Stomach smooth muscle (tissue), 2 donors: ENCODE measurements around the gene PTPRJ.

Experiments used
- H3K27ac ChIP-seq: one replicate; pipeline ENCODE4 v1.7.0; 2013; ENCODE audit warnings: mild to moderate bottlenecking, low read length, inconsistent platforms
- H3K27me3 ChIP-seq, 2 donors: one replicate each; pipeline ENCODE4 v1.7.0; 2013; ENCODE audit warnings: low read length in 2 of 2; ENCODE audit not compliant: insufficient read depth in 2 of 2, control insufficient read depth in 1 of 2
- H3K36me3 ChIP-seq, 2 donors: one replicate each; pipeline ENCODE4 v1.7.0; 2013; ENCODE audit warnings: low read length in 2 of 2; ENCODE audit not compliant: control insufficient read depth in 2 of 2, insufficient read depth in 2 of 2
- H3K4me1 ChIP-seq: one replicate; pipeline ENCODE4 v1.7.0; 2013; ENCODE audit warnings: low read length; ENCODE audit not compliant: control insufficient read depth, insufficient read depth
- H3K4me3 ChIP-seq, 2 donors: one replicate each; pipeline ENCODE4 v1.7.0; 2013; ENCODE audit warnings: low read length in 2 of 2
- H3K9ac ChIP-seq, 2 donors: one replicate each; pipeline ENCODE4 v1.7.0; 2013; ENCODE audit warnings: low read length in 2 of 2, mild to moderate bottlenecking in 1 of 2
- H3K9me3 ChIP-seq, 2 donors: one replicate each; pipeline ENCODE4 v1.7.0; 2013; ENCODE audit warnings: low read length in 2 of 2; ENCODE audit not compliant: control insufficient read depth in 2 of 2
- donor health status: healthy.
- donor health status: Pancreatic carcinoma.

Gene PTPRJ

DNA sequence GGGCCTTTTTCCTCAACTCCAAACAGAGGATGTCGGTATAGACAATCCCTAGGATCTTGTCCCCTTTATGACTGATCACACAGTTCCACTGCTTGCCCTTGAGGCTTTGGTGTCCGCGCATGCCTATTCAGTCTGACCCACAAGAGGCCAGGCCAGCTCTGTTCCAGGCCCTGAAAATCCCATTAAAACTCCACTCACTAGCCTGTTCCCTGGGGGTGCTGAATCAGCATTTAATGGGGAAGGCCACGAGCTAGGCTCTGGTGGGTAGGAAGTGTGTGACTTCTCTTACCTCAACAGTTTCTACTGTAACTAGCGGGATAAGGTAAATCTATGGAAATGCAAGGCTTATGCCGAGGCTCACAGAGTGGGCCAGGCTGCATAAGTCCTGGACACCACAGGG is 117.7 kb downstream of the PTPRJ start:
- H3K9ac ChIP-seq = no peak overlapping the region
- H3K36me3 ChIP-seq = no peaks in the 10 kb centered on the region
- H3K4me3 ChIP-seq = no peak overlapping the region
- H3K4me1 ChIP-seq = peaks cover 6% of the 10 kb centered on the region
- no peak overlapping the region for H3K27ac ChIP-seq
- H3K27me3 ChIP-seq = no peaks in the 10 kb centered on the region
- H3K9me3 ChIP-seq = no peaks in the 10 kb centered on the region

DNA sequence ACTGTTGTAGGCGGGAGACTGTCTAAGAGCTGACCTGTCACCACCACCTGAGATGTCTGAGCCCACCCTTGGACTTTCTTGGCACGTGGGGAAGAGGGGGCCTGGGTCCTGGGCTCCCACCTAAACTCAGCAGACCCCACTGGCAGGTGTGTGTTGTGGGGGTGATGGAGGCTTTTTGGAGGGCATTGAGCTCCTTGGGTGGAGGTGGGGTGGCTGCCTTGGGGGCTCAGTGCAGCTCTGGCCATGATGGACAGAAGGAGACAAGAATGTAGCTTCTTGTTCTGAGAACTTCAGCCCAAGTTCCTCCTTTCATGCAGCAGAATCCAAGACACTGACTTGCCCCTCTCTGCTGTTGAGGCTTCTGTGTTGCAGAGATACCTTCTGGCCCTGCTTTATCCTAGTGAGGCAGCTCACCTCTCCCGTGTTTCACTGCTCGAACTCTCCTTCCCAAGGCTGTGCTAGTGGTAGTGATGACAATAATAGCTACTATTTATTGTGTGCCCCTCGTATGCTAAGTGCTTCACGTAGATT is 119.6 kb downstream of the PTPRJ start:
- Histone ChIP-seq H3K27ac (no peak overlapping the region), H3K36me3 (no peaks in the 10 kb centered on the region), H3K9me3 (no peaks in the 10 kb centered on the region), H3K4me1 (peaks cover 6% of the 10 kb centered on the region), H3K27me3 (no peaks in the 10 kb centered on the region), H3K4me3 (no peak overlapping the region), H3K9ac (no peak overlapping the region)

DNA sequence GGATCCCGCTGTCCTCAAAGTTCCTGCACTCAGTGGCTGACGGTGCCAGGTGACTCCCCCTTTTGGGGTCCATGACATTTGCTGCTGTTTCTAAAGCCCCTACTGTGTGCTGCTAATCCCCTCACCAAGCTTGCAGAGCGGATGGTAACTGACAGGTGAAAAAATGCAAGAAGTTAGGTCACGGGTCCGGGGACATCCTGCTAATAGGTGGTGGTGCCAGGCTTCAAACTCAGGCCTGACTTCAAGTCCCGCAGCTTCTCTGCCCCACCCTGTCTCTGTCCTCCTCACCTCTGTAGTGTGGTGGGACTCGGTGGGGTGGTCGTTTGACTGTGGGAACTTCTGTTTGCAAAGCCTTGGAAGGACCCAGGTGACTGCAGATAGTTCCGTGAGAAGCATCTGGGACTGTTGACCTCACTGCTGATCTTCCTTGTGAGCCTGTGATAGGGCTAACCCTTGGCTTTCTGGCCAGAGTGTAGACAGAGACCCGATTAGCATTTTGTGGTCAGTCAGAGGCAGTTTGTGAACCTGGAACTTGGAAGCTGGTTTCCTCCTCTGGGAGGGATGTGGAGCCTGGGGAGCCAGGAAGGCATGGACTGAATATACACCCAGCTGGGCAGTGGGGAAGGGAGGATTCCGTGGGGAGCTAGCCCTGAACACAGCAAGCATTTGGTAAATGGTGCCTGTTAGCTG is 120.8 kb downstream of the PTPRJ start:
- Histone ChIP-seq H3K4me3 (no peak overlapping the region), H3K9ac (no peak overlapping the region), H3K9me3 (no peaks in the 10 kb centered on the region), H3K27ac (no peak overlapping the region), H3K27me3 (no peaks in the 10 kb centered on the region), H3K36me3 (no peaks in the 10 kb centered on the region), H3K4me1 (peaks cover 6% of the 10 kb centered on the region)

DNA sequence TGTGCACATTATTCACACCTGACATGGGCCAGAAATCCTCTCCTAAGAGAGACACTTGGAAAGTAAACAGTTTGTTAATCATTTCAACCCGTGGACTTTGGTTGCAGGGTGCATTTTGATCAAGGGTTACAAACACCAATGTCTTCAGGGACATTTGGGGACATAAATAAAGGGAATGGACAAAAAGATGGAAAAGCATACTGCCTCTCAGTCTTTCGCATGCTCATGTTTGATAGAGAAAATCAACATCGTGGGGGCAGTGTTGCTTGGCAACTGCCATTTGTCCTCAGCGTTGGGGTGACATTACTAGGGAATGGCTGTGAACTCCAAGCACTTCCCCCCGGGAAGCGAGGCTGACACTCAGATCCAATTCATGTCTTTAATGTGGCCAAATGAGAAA is 121.6 kb downstream of the PTPRJ start:
- H3K9ac ChIP-seq = no peak overlapping the region
- H3K4me1 ChIP-seq = peaks cover 6% of the 10 kb centered on the region
- no peaks in the 10 kb centered on the region for H3K36me3 ChIP-seq
- no peak overlapping the region for H3K4me3 ChIP-seq
- no peaks in the 10 kb centered on the region for H3K9me3 ChIP-seq
- H3K27me3 ChIP-seq = no peaks in the 10 kb centered on the region
- no peak overlapping the region for H3K27ac ChIP-seq

DNA sequence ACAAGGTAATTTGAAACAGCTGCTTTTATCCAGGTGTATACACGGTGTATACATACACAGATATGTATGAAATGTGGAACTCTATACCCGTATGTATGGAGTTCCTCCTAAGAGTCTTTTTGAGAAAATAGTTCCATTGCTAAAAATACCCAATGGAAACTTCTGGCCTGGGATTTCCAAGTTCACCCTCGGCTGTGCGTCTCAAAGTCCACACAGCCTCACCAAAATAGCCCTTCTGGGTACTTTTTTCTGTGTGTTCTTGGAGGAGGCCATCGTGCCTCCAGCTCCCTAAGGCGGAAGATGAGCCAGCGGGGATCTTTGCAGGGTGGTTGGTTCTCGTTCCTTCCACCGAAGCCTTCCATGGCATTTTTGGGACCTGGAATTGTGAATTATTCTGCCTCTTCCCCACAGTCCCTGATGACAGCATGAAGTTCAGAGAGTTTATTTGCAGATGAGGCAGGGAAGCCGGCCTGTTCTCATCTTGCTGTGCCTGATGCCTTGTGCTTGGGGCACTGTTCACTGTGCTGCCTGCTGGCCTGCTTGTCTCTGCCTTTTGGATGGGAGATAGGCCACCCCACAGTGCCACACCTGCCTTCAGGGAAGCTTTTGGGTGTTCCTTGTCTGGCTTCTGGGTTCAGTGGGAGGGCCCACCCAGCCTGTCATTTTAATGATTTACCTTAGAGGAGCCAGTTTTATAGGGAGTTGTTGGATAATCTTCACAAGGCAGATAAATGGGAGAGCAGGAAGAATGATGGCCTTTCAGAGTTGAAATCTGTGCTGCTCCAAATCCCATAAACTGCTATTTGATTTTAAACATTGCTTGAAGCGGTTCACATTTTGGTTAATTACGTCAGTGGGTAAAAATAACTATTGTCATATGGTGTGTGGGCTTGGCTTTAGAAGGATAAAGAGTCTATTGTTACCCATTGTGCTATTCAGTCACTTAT is 123.5 kb downstream of the PTPRJ start:
- peaks cover 6% of the 10 kb centered on the region for H3K4me1 ChIP-seq
- H3K27me3 ChIP-seq = no peaks in the 10 kb centered on the region
- H3K36me3 ChIP-seq = no peaks in the 10 kb centered on the region
- H3K4me3 ChIP-seq = no peak overlapping the region
- no peak overlapping the region for H3K27ac ChIP-seq
- H3K9ac ChIP-seq = no peak overlapping the region
- H3K9me3 ChIP-seq = no peaks in the 10 kb centered on the region

DNA sequence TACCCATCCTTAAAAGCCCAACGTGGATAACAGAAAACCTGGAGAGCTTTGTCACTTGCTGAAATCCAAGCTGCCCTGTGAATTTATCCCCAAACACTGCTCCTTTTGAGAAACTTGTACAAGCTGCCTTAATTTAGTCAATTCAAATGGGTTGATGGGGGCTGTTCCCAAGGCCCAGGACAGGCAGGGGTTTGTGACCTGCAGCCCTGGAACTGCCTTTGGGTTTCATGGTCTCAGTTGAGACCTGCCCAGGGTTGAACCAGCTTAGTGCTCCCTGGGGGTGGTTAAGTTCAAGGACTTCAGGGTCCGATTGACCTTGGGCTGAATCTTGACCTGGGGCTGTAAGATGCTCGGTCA is 124.2 kb downstream of the PTPRJ start:
- Histone ChIP-seq H3K4me1 (peaks cover 7% of the 10 kb centered on the region), H3K9ac (no peak overlapping the region), H3K4me3 (no peak overlapping the region), H3K27me3 (no peaks in the 10 kb centered on the region), H3K9me3 (no peaks in the 10 kb centered on the region), H3K36me3 (no peaks in the 10 kb centered on the region), H3K27ac (no peak overlapping the region)

DNA sequence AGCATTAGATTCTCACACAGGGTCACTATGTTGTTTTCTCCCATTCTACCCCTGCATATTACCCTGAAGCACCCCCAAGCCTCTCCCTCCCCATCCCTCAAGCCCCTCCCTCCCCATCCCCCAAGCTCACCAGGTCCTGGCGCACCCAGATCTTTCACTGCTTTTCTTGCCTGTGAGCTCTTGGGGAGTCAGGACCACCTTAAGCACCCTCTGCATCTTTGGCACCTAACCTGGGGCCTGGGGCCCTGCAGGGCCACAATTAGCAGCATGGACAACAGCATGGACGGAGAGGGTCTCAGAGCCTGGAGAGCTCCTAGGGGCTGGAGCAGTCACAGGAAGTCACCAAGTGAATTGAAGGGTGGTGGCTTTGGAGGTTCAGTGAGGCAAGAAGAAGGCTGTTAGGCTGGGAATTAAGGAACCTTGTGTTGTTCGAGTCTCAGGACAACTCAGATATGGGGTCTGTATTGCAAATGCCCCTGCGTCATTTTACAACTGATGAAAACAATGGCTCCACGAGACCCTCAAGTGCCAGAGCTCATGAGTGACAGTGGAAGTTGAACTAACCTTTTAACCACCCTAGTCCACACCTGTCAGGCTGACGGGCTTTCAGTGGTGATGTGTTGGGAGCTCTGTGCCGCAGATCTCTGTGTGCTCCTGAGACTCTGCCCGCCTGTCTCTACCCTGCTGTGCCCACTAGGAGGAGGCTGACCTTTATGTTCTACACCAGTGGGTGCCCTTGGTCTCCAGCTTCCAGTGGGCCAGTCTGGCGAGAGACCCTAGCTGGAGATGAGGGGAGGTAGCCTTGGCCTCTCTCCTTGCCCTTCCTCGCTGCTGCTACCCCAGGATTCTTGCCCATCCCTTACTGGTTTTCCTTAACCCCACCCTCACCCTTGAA is 125.0 kb downstream of the PTPRJ start:
- Histone ChIP-seq H3K27ac (no peak overlapping the region), H3K4me1 (peaks cover 15% of the 10 kb centered on the region), H3K36me3 (no peaks in the 10 kb centered on the region), H3K27me3 (no peaks in the 10 kb centered on the region), H3K9ac (no peak overlapping the region), H3K4me3 (no peak overlapping the region), H3K9me3 (no peaks in the 10 kb centered on the region)

DNA sequence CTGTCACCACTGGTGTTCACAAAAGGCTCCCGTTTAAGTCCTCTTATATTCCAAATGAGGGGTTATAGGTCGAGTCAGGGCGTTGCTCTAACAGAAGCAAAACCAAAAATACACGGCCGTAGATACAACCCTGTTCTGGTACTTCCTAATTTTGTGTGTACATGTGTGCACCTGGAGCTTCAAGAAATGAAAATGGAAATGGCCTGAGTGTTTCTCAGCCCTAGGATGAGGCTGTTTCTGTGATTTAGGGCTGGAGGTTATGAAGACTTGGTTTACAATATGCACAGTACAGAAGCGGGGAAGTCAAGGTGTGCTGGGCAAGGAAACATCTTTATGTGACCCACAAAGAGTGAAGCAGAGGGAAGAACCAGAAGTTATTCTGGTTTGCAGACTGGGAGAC is 125.8 kb downstream of the PTPRJ start:
- H3K4me1 ChIP-seq = peaks cover 12% of the 10 kb centered on the region
- H3K4me3 ChIP-seq = no peak overlapping the region
- H3K36me3 ChIP-seq = no peaks in the 10 kb centered on the region
- H3K9ac ChIP-seq = no peak overlapping the region
- H3K27me3 ChIP-seq = no peaks in the 10 kb centered on the region
- no peak overlapping the region for H3K27ac ChIP-seq
- H3K9me3 ChIP-seq = no peaks in the 10 kb centered on the region

DNA sequence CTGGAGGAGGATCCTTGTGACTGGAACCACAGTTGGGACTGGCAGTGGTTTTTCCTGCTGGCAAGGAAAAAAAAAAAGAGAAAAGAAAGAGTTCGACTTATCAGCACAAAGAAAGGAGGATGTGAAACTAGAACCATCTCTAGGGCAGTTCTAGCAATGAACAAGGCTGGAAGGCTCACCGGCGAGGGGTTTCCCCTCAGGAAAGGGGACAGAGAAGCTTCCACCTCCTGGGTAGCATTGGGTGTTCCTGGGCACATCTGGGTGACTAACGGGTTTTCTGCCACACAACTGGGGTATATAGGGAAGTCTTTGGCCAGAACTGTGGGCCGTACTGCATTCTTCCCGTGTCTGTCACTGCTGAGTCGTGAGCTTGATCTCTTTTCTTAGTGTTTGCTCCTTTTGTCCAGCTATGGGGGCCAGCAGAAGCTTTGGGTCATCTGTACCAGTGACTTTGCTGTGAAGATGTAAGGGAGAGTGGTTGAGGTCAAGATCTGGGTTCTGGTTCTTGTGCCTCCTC is 126.9 kb downstream of the PTPRJ start:
- Histone ChIP-seq H3K9ac (no peak overlapping the region), H3K4me3 (no peak overlapping the region), H3K4me1 (peaks cover 9% of the 10 kb centered on the region), H3K36me3 (no peaks in the 10 kb centered on the region), H3K27me3 (no peaks in the 10 kb centered on the region), H3K27ac (no peak overlapping the region), H3K9me3 (no peaks in the 10 kb centered on the region)
